A549 (cell line): Measurements from ENCODE around the gene NAGPA.

ENCODE experiments used
- JUN ChIP-seq, 2 experiments: fragments of >200 bp; sonication (Bioruptor Twin); formaldehyde crosslinking; IDR thresholded peaks; 2 replicates in 1 of 2; 3 replicates in 1 of 2; pipeline ENCODE4 v1.6.1; 2016 to 2017
- MAZ ChIP-seq: fragments of 150-350 bp; IDR thresholded peaks from 2 replicates; pipeline ENCODE4 v1.6.1; 2014; ENCODE audit warnings: antibody characterized with exemption, low read depth, low read length, borderline replicate concordance
- RARB ChIP-seq: fragments of 250-450 bp; sonication (Bioruptor Pico); IDR thresholded peaks from 2 replicates; pipeline ENCODE4 v1.8.0; 2021; ENCODE audit warnings: mild to moderate bottlenecking, moderate library complexity
- SMC3 ChIP-seq: fragments of >200 bp; sonication (Bioruptor Twin); formaldehyde crosslinking; IDR thresholded peaks from 3 replicates; pipeline ENCODE4 v1.6.1; 2018; ENCODE audit warnings: inconsistent platforms

GRCh38 chr16:5031601-5032000 is 2.1 kb downstream of the NAGPA start:
- TF ChIP-seq SMC3 (no peak), RARB (CRISPR knock-in tag) (no peak), JUN (IDR thresholded peaks at IDR 0.05) (no peak), MAZ (no peak)
